Fibroblast of pulmonary artery (primary cell): ENCODE results near the gene IMPDH1.

Experiments used
- DNase-seq: peaks from one replicate; pipeline ENCODE4 v3.0.0-alpha.2; 2010; ENCODE audit warnings: low read depth
- H3K4me3 ChIP-seq: replicated peaks from 2 replicates; pipeline ENCODE4 v1.5.1; 2011; ENCODE audit warnings: low read depth, mild to moderate bottlenecking, control low read depth, low read length, moderate library complexity
- CTCF ChIP-seq: IDR thresholded peaks from 2 replicates; pipeline ENCODE4 v1.5.1; 2011; ENCODE audit warnings: mild to moderate bottlenecking, control low read depth, low read length, inconsistent platforms; ENCODE audit errors: missing control alignments

The IMPDH1 gene

GRCh38 chr7:128405471-128406313, 4.1 kb downstream of the IMPDH1 start:
- H3K4me3 ChIP-seq: peak overlapping the region; percentile 66
- DNase-seq: peak; percentile 22
- no peak for TF ChIP-seq CTCF

GRCh38 chr7:128404886-128405470, 4.8 kb downstream of the IMPDH1 start:
- DNase-seq: no peak
- peak; percentile 28 for TF ChIP-seq CTCF
- H3K4me3 ChIP-seq: peak overlapping the region; percentile 66

GRCh38 chr7:128404143-128404681, 5.6 kb downstream of the IMPDH1 start:
- no peak for TF ChIP-seq CTCF

GRCh38 chr7:128403676-128404075, 6.1 kb downstream of the IMPDH1 start:
- H3K4me3 ChIP-seq: no peak overlapping the region
- DNase-seq: no peak
- no peak for TF ChIP-seq CTCF

More at GRCh38 chr7:128404143-128404681, 5.6 kb downstream of the IMPDH1 start:
- peak overlapping the region; percentile 66 for H3K4me3 ChIP-seq
- DNase-seq: no peak

- no peak overlapping the region for H3K4me3 ChIP-seq
- TF ChIP-seq CTCF: no peak
- DNase-seq: no peak
Measured at GRCh38 chr7:128402356-128402755, 7.4 kb downstream of the IMPDH1 start.

GRCh38 chr7:128400566-128400965, 9.2 kb downstream of the IMPDH1 start:
- no peak for TF ChIP-seq CTCF
- DNase-seq: no peak
- H3K4me3 ChIP-seq: no peak overlapping the region
